A673 (cell line): ENCODE results near the gene ELOB. TPM values are rescaled to one million over a fixed set of nuclear protein-coding genes. Genes with fewer than 3 reads are reported as not detected.

Experiments
- BruUV-seq: library from RNA; stranded (reverse); fragments of 400-500 nt; replicated peaks from 2 replicates; lab custom pipeline; 2021; lab: Mats Ljungman, UMichigan
- CTCF ChIA-PET: fragments of 300-600 bp; sonication (Branson Sonifier 250); formaldehyde crosslinking; loops from one replicate; lab custom pipeline; 2022; ENCODE audit warnings: antibody characterized with exemption; lab: Charles Lee
- POLR2A ChIA-PET: fragments of 300-600 bp; sonication (Branson Sonifier 250); formaldehyde crosslinking; loops from one replicate; lab custom pipeline; 2022; ENCODE audit warnings: antibody characterized with exemption; ENCODE audit not compliant: low non-redundant PET; lab: Charles Lee
- DNase-seq: peaks from one replicate; pipeline ENCODE4 v3.0.0-alpha.2; 2015; ENCODE audit warnings: low spot score
- H3K27ac ChIP-seq: fragments of 200-600 bp; sonication (generic); 2 replicates; pipeline ENCODE4 v1.5.1; 2016; ENCODE audit warnings: mixed run types, low read depth, mild to moderate bottlenecking, mixed read lengths, antibody characterized with exemption, low read length; ENCODE audit not compliant: poor library complexity, severe bottlenecking
- H3K27me3 ChIP-seq: fragments of 200-600 bp; sonication (generic); replicated peaks from 2 replicates; pipeline ENCODE4 v1.6.1; 2017; ENCODE audit warnings: mixed run types, low read depth, mild to moderate bottlenecking, mixed read lengths, antibody characterized with exemption, low read length; ENCODE audit not compliant: insufficient read depth, poor library complexity
- H3K36me3 ChIP-seq: fragments of 200-600 bp; sonication (generic); 2 replicates; pipeline ENCODE4 v1.6.1; 2016; ENCODE audit warnings: mixed run types, mild to moderate bottlenecking, mixed read lengths, antibody characterized with exemption, low read length; ENCODE audit not compliant: insufficient read depth, poor library complexity, severe bottlenecking
- H3K4me1 ChIP-seq: fragments of 200-600 bp; sonication (generic); 2 replicates; pipeline ENCODE4 v1.6.1; 2017; ENCODE audit warnings: mixed run types, mild to moderate bottlenecking, mixed read lengths, antibody characterized with exemption, low read length; ENCODE audit not compliant: insufficient read depth, poor library complexity, severe bottlenecking
- H3K4me3 ChIP-seq: fragments of 200-600 bp; sonication (generic); 2 replicates; pipeline ENCODE4 v1.5.1; 2016; ENCODE audit warnings: low read depth, mixed run types, mild to moderate bottlenecking, mixed read lengths, low read length; ENCODE audit not compliant: poor library complexity, severe bottlenecking
- H3K9me3 ChIP-seq: fragments of 200-600 bp; sonication (generic); 2 replicates; pipeline ENCODE4 v1.6.1; 2016; ENCODE audit warnings: mixed run types, low read depth, mild to moderate bottlenecking, mixed read lengths, antibody characterized with exemption, low read length; ENCODE audit not compliant: poor library complexity, severe bottlenecking
- CTCF ChIP-seq: fragments of 300-800, 200-600 bp; sonication (generic); conservative IDR thresholded peaks from 2 replicates; pipeline ENCODE4 v1.5.1; 2017; ENCODE audit warnings: low read depth, mild to moderate bottlenecking, antibody characterized with exemption, low read length, moderate library complexity, mixed read lengths
- EZH2 ChIP-seq: fragments of 200-600 bp; sonication (generic); IDR thresholded peaks from 2 replicates; pipeline ENCODE4 v1.6.1; 2017; ENCODE audit warnings: borderline replicate concordance, low read depth, mild to moderate bottlenecking, mixed read lengths, antibody characterized with exemption, low read length; ENCODE audit not compliant: poor library complexity, severe bottlenecking
- intact Hi-C: fragments of 100-400 bp; cut with micrococcal nuclease; formaldehyde crosslinking; loops from one replicate; pipeline ENCODE4 v1.10.0; 2022; ENCODE audit not compliant: unreplicated experiment
- total RNA-seq: library from RNA; stranded (reverse); gene quantifications from 2 replicates; pipeline ENCODE4 v1.2.3, GENCODE V29; 2021

The ELOB gene
- total RNA-seq, 1 experiment from 2014 or later, result 188 TPM

- Histone ChIP-seq H3K27ac (no peak overlapping the region), H3K36me3 (no peaks in the 10 kb centered on the region), H3K4me1 (no peaks in the 10 kb centered on the region), H3K4me3 (no peak overlapping the region), H3K9me3 (no peaks in the 10 kb centered on the region), H3K27me3 (peaks cover 26% of the 10 kb centered on the region)
- CTCF ChIA-PET, result no interaction called here
- POLR2A ChIA-PET, result no interaction called here
- no TSS peak for BruUV-seq
- TF ChIP-seq EZH2, result no peak
- no peak for TF ChIP-seq CTCF
- intact Hi-C loops, result no loop called here
- DNase-seq, result no peak
These were observed 5.7 kb upstream of the ELOB start for GRCh38 chr16:2782583-2783351.

- intact Hi-C loops, result no loop called here
- BruUV-seq, result no TSS peak
- CTCF ChIA-PET, result interaction anchor here (0.6 kb wide), 1 partner anchor 28 kb away, joined by 3 read pairs; the partner anchor contains the start of gene SRRM2
These were observed 3.2 kb upstream of the ELOB start for GRCh38 chr16:2779978-2780898.

More at GRCh38 chr16:2779978-2780898, 3.2 kb upstream of the ELOB start:
- no peaks in the 10 kb centered on the region for H3K9me3 ChIP-seq
- H3K4me3 ChIP-seq, result no peak overlapping the region
- POLR2A ChIA-PET, result no interaction called here
- no peak overlapping the region for H3K27ac ChIP-seq
- no peak for TF ChIP-seq CTCF
- no peak for TF ChIP-seq EZH2
- peaks cover 7% of the 10 kb centered on the region for H3K27me3 ChIP-seq
- H3K4me1 ChIP-seq, result peaks cover 2% of the 10 kb centered on the region
- DNase-seq, result no peak
- H3K36me3 ChIP-seq, result no peaks in the 10 kb centered on the region
